GM18873 (cell line): Measurements from ENCODE around the gene GXYLT1.
"Not testable (repeated sequence)": the region's sequence is repeated elsewhere in the genome, so short reads cannot be mapped to it uniquely, and the experiment has no call there.

ENCODE experiments used
- ATAC-seq: cut with Tn5 transposase; IDR thresholded peaks from one replicate; pipeline ENCODE4 v1.9.1; 2021; ENCODE audit warnings: mild to moderate bottlenecking, moderate library complexity, moderate number of reproducible peaks; ENCODE audit not compliant: unreplicated experiment, low FRiP score

GXYLT1 gene

DNA sequence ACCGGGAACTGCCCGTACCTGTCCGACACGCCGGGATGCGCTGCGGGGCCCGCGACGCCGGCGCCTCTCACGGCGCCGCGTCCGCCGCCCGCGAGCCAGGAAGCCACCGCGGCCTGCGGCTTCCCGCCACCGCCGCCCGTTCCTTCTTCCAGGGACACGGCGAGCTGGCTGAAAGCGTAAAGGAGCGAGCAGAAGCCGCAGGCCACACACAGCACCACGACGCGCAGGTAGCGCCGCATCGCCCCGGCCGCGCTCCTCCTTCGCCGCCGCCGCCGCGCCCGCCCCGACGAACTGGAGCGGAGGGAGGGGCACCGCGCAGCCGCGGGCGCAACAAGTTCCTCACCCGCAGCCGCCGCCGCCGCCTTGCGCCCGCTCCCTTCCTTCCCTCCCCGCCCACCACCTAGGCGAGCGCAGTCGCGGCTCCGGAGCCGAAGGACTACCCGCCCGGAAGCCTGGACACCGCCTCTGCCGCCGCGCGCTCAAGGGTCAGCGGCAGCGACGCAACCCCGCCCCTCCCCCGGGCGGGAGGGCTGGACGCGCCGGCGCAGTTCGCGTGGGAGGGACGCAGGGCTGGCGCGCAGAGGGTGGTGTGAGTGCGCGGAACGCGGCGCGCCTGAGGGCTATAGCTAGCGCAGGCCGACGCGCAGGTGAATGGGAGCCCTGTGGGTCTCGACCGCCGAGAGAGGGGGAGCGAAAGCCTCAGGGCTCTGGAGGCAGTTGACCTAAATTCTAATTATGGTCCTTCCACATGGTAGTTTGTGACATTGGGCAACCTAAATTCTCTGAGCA is at the start of gene GXYLT1:
Gene GXYLT1, minus strand, starts transcription at position 467 of the 789 bp plus-strand sequence. Its CDS starts 228 bp downstream, at position 239.
- peak; percentile 91 for ATAC-seq

DNA sequence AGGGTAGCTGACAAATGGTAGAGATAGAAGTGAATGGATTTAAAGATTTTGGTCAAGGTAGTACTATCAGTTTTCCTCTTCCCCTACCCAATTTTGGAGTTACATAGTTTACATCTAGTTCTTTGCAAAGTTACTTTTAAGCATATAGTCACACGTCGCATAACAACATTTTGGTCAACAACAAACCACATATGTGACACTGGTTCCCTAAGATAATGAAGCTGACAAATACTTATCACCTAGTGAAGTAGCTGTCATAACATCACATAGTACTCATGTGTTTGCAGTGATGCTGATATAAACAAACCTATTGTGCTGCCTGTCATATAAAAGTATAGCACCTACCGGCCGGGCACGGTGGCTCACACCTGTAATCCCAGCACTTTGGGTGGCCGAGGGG is 48.0 kb upstream of the GXYLT1 start:
- no peak for ATAC-seq

DNA sequence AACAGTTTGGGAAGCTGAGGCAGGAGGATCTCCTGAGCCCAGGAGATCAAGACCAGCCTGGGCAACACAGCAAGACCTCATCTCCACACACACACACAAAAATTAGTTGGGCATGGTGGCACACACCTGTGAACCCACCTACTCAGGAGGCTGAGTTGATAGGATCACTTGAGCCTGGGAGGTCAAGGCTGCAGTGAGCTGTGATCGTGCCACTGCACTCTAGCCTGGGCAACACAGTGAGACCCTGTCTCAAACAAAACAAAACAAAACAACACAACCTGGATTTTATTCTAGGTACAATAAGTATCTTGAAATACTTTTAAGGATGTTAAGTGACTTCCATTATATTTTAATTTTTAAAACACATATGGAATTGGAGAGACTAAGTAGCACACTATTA is 47.6 kb upstream of the GXYLT1 start:
- ATAC-seq, result no peak

DNA sequence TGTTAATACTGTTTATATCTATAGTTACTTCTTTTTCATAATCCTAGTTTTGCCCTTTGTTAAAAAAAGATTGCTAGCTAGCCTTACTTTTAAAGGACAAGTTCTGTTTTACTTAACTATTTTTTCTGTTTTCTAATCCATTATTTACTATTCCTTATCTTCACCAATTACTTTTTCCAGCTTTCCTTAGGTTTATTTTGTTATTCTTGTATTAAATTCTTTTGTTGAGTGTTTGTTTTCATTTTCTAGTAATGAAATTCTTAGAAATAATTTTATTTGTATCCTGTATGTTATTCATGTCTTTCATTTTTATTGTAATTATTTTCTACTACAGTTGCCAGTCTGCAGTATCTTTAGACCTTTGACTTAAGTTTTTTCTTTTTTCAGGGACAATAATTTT is 45.7 kb upstream of the GXYLT1 start:
- ATAC-seq, result no peak

DNA sequence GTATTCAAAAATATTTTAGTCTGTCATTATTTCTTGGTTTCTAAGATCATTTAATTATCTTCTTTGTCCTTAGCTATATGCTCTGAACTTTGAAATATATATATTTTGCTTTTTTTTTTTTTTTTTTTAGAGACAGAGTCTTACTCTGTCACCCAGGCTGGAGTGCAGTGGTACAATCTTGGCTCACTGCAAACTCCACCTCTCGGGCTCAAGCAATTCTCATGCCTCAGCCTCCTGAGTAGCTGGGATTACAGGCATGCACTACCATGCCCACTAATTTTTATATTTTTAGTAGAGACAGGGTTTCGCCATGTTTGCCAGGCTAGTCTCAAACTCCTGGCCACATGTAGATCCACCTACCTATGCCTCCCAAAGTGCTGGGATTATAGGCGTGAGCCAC is 43.6 kb upstream of the GXYLT1 start:
- ATAC-seq, result not testable (repeated sequence)

DNA sequence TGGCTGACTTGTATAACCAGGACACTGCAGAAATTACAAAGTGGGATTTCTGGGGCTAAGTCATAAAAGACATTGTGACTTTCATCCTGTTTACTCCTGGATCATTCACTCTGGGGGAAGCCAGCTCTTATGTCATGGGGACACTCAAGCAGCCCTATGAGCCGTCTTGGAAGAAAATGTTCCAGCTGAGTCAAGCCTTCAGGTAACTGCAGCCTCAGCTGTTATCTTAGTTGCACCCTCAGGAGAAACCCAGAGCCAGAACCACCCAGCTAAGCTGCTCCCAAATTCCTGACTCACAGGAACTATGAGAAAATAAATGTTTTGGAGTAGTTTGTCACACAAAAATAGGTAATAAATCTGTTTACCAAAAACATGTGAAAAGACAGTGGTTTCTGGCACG is 43.1 kb upstream of the GXYLT1 start:
- no peak for ATAC-seq

DNA sequence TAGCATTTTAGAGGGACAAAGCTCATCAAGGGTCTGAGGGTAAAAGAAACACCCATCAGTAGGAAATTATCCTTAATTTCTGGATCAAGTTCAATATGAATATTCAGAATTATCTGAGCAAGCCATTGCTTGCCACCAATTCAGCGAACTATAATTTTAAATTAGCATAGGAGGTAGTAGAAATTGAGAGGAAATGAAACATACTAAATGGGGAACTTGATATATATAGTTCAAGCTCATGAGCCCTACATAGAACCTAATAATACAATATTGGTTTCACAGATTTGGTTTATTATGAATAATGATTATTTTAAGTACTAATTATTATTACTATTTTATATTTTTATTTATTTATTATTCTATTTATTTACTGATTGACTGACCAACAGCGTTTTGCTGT is 42.1 kb upstream of the GXYLT1 start:
- ATAC-seq, result no peak

GRCh38 chr12:42182394-42182793 is 37.7 kb upstream of the GXYLT1 start:
- no peak for ATAC-seq

DNA sequence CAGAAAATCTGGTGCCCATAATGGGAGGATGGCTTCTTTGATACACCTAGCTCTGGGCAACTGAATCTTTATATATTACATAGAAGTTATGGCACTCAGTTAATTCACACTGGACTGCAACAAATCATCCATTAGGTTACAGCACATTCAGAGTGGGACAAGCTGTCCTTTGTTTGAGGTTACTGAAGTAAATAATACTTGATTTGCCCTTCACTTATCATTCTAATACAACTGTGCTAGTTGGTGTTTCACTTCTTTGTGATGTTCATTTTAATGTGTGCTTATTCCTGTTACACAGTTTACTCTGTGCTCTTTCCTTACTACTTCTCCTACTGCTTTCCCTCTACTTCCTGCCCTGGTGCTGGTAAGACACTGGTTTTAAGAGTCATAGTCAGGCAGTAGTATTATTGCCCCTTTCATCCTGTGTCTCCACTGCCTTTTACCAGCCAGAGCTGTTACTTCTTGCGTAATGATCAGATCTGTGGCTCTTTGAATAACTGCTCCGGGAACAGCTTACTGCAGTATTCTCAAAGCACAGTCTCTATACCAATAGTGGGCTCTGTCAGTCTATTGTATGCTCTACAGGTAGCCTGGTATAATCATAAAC is 36.4 kb upstream of the GXYLT1 start:
- ATAC-seq, result no peak

DNA sequence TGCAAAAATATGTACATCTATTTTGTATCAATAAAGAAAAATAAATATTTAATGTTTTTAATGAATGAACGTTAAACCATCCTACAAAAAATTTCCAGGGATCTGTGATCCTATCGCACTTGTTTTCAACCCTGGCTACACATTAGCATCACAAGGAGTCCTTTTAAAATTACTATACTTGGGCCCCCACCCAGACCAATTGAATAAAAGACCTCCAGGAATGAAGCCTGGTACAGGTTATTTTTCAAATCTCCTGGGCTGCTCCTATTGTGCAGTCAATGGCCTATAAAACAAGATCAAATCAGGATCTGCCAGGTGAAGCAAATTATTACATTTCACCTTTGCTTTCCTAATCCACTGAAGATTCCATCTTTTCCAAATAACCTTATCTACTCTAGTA is 33.4 kb upstream of the GXYLT1 start:
- ATAC-seq, result no peak

- no peak for ATAC-seq
These were observed 30.3 kb upstream of the GXYLT1 start for GRCh38 chr12:42174978-42175377.

GRCh38 chr12:42173961-42174521 is 29.4 kb upstream of the GXYLT1 start:
- no peak for ATAC-seq

GRCh38 chr12:42172441-42173210 is 28.0 kb upstream of the GXYLT1 start:
- no peak for ATAC-seq

DNA sequence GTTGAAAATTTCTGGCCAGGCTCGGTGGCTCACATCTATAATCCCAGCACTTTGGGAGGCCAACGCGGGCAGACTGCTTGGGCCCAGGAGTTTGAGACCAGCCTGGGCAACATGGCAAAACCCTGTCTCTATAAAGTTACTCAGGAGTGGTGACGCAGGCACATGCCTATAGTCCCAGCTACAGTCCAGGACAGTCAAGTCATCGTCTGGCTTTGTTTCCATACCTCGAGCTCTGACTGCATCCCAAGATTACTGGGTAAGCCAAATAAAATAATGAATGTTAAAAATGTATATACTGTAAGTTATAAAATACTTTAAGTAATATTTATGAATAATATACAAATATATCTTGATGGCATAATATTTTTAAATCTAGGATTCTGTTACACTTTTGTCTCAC is 23.0 kb upstream of the GXYLT1 start:
- no peak for ATAC-seq

DNA sequence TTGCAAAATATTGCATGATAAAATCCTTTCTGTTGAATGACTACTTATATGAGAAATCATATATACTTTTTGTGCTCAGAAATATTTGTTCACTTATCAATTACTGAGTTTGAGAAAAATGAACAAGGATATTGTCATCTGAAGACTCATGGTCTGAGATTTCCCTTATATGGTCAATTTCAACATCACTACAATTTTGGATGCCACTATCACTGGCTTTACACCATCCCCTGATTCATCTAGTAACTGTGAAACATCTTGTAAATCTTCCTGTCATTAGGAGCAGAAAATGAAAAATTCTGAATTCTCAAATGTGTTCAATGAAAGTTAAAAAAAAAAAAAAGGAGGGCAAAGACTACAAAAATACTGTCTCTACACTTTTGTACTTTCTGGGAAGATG is 21.8 kb upstream of the GXYLT1 start:
- no peak for ATAC-seq

- ATAC-seq, result no peak
These were observed 19.2 kb upstream of the GXYLT1 start for GRCh38 chr12:42163913-42164312.

DNA sequence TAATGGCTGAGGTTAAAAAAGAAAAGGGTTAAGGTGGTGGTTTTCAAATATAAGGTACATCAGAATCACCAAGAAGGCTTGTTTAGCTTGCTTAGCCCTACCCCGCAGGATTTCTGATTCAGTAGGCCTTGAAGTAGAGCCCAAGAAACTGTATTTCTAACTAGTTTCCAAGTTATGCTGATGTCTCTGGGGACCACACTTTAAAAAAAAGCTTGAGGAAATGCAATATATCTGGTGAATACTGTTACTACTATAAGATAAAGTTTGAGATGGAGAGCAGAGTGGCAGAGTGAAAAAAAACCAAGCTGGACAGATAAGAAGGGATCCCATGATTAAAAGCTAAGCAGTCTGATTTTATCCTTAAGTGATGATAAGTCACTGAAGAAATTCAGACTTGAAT is 18.3 kb upstream of the GXYLT1 start:
- ATAC-seq, result no peak

DNA sequence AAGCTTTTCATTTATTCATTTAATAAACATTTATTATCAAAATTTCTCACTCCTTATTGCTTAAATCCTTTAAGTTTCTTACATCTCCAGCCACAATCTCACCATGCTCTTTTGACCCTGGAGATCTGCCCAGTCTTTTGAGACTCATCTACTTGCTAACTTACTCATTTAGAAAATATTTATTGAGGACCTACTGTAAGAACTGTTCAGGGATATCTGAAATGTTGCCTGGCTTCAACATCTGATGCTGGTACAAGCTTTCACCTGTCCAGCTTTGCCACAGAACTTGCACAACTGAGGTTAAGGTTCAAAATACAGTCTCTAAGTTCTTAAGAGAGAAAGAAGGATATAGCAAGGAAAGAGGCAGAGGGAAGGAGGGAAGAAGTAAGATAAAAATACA is 17.5 kb upstream of the GXYLT1 start:
- no peak for ATAC-seq

- ATAC-seq, result no peak
These were observed 16.9 kb upstream of the GXYLT1 start for GRCh38 chr12:42161529-42161928.

- no peak for ATAC-seq
These were observed 11.6 kb upstream of the GXYLT1 start for GRCh38 chr12:42156232-42156631.

DNA sequence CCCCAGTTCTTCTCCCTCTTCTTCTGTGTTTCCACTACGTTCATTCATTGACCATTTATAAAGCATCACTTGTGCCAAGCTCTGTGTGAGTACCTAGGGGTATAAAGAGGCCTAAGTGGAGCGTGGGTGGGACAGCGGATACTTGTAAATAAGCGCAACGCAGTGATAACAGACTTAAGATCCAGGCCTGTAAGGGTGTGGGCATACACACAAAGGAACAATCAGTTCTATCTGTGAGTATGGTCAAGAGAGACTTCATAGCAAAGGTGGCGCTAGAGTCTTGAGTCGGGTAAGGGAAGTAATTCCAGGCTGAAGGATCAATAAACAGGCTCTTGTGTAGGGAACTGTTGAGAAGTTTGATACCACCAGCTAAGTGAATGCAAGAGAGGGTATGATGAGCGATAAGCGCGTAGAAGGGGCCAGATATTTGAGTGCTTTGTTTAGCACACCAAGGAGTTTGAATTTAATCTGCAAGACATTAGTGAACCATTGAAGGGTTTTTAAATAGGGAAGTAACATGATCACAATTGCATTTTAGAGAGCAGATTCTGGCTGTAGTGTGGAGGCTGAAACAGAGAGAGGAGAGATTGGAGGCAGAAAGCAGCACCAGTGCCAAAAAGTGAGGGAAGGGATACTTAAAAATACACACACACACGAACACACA is 1.0 kb upstream of the GXYLT1 start:
- no peak for ATAC-seq
